Caco-2 (cell line): ENCODE data around the gene MEP1B. TPM values are rescaled to one million over a fixed set of nuclear protein-coding genes. Genes with fewer than 3 reads are reported as not detected.

Experiments used
- BruUV-seq: library from RNA; stranded (reverse); fragments of 400-500 nt; replicated peaks from 2 replicates; lab custom pipeline; 2021; lab: Mats Ljungman, UMichigan
- CTCF ChIA-PET: fragments of 300-600 bp; sonication (Branson Sonifier 250); formaldehyde crosslinking; loops from one replicate; lab custom pipeline; 2022; ENCODE audit warnings: antibody characterized with exemption; lab: Charles Lee
- POLR2A ChIA-PET: fragments of 300-600 bp; sonication (Branson Sonifier 250); formaldehyde crosslinking; loops from one replicate; lab custom pipeline; 2022; ENCODE audit warnings: antibody characterized with exemption; lab: Charles Lee
- DNase-seq, 2 experiments: peaks; one replicate each; pipeline versions ENCODE4 v3.0.0 to v3.0.0-alpha.2; 2020 to 2022
- H3K27me3 ChIP-seq: replicated peaks from 2 replicates; pipeline ENCODE4 v1.6.0; 2011; ENCODE audit warnings: low read length; ENCODE audit not compliant: control insufficient read depth, insufficient read depth
- H3K36me3 ChIP-seq: 2 replicates; pipeline ENCODE4 v1.5.1; 2011; ENCODE audit warnings: low read length; ENCODE audit not compliant: control insufficient read depth, insufficient read depth
- H3K4me1 ChIP-seq: fragments of 250-450 bp; sonication (Bioruptor Pico); 2 replicates; pipeline ENCODE4 v1.5.1; 2020; ENCODE audit warnings: mild to moderate bottlenecking
- H3K4me3 ChIP-seq: 2 replicates; pipeline ENCODE4 v1.5.1; 2011; ENCODE audit warnings: low read depth, mild to moderate bottlenecking, control low read depth, low read length
- H3K9me3 ChIP-seq: fragments of 250-450 bp; sonication (Bioruptor Pico); 2 replicates; pipeline ENCODE4 v1.5.1; 2020; ENCODE audit warnings: mild to moderate bottlenecking, moderate library complexity
- H3K27ac Mint-ChIP-seq: one replicate; pipeline ENCODE4 v1.8.0; 2022; ENCODE audit warnings: mixed read lengths; ENCODE audit not compliant: unreplicated experiment
- H3K27me3 Mint-ChIP-seq: one replicate; pipeline ENCODE4 v1.8.0; 2022; ENCODE audit warnings: mixed read lengths; ENCODE audit not compliant: insufficient read depth, unreplicated experiment
- H3K36me3 Mint-ChIP-seq: one replicate; pipeline ENCODE4 v1.8.0; 2022; ENCODE audit warnings: mild to moderate bottlenecking, mixed read lengths; ENCODE audit not compliant: insufficient read depth, unreplicated experiment
- H3K4me1 Mint-ChIP-seq: one replicate; pipeline ENCODE4 v1.8.0; 2022; ENCODE audit warnings: low read depth, mixed read lengths; ENCODE audit not compliant: unreplicated experiment
- H3K4me3 Mint-ChIP-seq: one replicate; pipeline ENCODE4 v1.8.0; 2022; ENCODE audit warnings: mild to moderate bottlenecking, moderate library complexity, mixed read lengths; ENCODE audit not compliant: unreplicated experiment
- H3K9me3 Mint-ChIP-seq: one replicate; pipeline ENCODE4 v1.8.0; 2022; ENCODE audit warnings: mixed read lengths; ENCODE audit not compliant: unreplicated experiment
- CTCF ChIP-seq, 2 experiments: fragments of 200-600 bp in 1 of 2; IDR thresholded peaks; 1 replicate in 1 of 2; 2 replicates in 1 of 2; pipeline versions ENCODE4 v1.5.1 to v1.8.0; 2011 to 2022; ENCODE audit warnings: antibody characterized with exemption in 1 of 2, control low read depth in 1 of 2, inconsistent platforms in 1 of 2, low read depth in 1 of 2, low read length in 1 of 2, mild to moderate bottlenecking in 1 of 2, moderate library complexity in 1 of 2; ENCODE audit not compliant: insufficient read depth in 1 of 2, severe bottlenecking in 1 of 2, unreplicated experiment in 1 of 2
- intact Hi-C: fragments of 100-400 bp; cut with micrococcal nuclease; formaldehyde crosslinking; loops from one replicate; pipeline ENCODE4 v1.10.0; 2022; ENCODE audit not compliant: unreplicated experiment
- total RNA-seq: library from RNA; stranded (reverse); gene quantifications from 2 replicates; pipeline ENCODE4 v1.2.3, GENCODE V29; 2022

Gene MEP1B
- total RNA-seq, 1 experiment from 2014 or later = not detected

DNA sequence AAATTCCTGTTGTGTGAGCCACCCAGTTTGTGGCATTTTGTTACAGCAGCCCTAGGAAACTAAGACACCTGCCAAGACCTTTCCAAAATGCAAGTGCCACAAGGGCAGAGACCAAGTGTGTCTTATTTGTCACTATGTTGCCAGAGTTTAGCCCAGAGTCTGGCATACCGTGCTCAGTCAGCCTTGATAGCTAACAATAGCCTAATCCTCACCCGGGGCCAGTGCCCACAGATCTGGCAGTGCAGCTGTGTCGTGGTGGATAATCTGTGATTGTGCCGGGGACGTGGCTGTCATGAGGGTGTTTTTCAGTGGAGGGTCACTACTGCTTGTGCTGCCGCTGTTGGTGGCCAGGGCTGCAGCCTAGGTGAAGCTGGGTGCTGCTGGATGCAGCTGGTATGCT, 53.5 kb downstream of the MEP1B start:
- intact Hi-C loops = no loop called here
- H3K9me3 ChIP-seq = no peaks in the 10 kb centered on the region
- H3K4me1 ChIP-seq = no peaks in the 10 kb centered on the region
- no peaks in the 10 kb centered on the region for H3K27me3 ChIP-seq
- ChIA-PET CTCF (no interaction called here), POLR2A (no interaction called here)
- H3K4me1 Mint-ChIP-seq = no peaks in the 10 kb centered on the region
- H3K4me3 ChIP-seq = no peak overlapping the region
- peaks cover 2% of the 10 kb centered on the region for H3K27me3 Mint-ChIP-seq
- BruUV-seq = no TSS peak
- H3K9me3 Mint-ChIP-seq = no peaks in the 10 kb centered on the region
- no peak overlapping the region for H3K4me3 Mint-ChIP-seq
- TF ChIP-seq CTCF (IDR thresholded peaks at IDR 0.05; ENCODE audit: insufficient read depth in 1 of 2, low read depth in 1 of 2, low read length in 1 of 2, severe bottlenecking in 1 of 2, unreplicated experiment in 1 of 2) = no peak
- no peaks in the 10 kb centered on the region for H3K36me3 ChIP-seq
- no peaks in the 10 kb centered on the region for H3K36me3 Mint-ChIP-seq
- H3K27ac Mint-ChIP-seq = no peak overlapping the region
- DNase-seq = no peak

DNA sequence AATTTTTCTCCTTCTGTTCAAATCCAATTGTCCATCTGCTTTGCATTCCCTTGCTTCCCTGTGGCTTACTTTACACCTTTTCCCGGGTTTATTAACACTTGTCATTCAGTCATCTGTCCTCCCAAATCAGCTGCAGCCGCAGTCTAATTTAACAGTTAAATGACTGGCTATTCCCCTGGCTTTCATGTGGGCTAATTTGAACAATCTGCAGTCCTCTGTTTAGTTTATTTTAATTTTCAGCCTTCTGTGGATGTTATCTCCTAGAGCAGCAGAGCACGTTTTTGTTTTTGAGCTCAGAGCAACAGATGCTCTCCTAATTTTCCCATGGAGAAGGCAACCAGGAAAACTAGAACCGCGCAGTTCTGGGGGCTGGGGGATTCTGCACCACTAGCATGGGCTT, 55.0 kb downstream of the MEP1B start:
- no peak for TF ChIP-seq CTCF (IDR thresholded peaks at IDR 0.05; ENCODE audit: insufficient read depth in 1 of 2, low read depth in 1 of 2, low read length in 1 of 2, severe bottlenecking in 1 of 2, unreplicated experiment in 1 of 2)
- no peak overlapping the region for H3K4me3 Mint-ChIP-seq
- H3K9me3 Mint-ChIP-seq = no peaks in the 10 kb centered on the region
- ChIA-PET CTCF (no interaction called here), POLR2A (no interaction called here)
- no peaks in the 10 kb centered on the region for H3K27me3 ChIP-seq
- intact Hi-C loops = no loop called here
- no peaks in the 10 kb centered on the region for H3K4me1 Mint-ChIP-seq
- no peaks in the 10 kb centered on the region for H3K36me3 ChIP-seq
- no peak for DNase-seq
- no peak overlapping the region for H3K27ac Mint-ChIP-seq
- BruUV-seq = no TSS peak
- no peaks in the 10 kb centered on the region for H3K4me1 ChIP-seq
- no peaks in the 10 kb centered on the region for H3K9me3 ChIP-seq
- H3K27me3 Mint-ChIP-seq = peaks cover 8% of the 10 kb centered on the region
- H3K4me3 ChIP-seq = no peak overlapping the region
- no peaks in the 10 kb centered on the region for H3K36me3 Mint-ChIP-seq

DNA sequence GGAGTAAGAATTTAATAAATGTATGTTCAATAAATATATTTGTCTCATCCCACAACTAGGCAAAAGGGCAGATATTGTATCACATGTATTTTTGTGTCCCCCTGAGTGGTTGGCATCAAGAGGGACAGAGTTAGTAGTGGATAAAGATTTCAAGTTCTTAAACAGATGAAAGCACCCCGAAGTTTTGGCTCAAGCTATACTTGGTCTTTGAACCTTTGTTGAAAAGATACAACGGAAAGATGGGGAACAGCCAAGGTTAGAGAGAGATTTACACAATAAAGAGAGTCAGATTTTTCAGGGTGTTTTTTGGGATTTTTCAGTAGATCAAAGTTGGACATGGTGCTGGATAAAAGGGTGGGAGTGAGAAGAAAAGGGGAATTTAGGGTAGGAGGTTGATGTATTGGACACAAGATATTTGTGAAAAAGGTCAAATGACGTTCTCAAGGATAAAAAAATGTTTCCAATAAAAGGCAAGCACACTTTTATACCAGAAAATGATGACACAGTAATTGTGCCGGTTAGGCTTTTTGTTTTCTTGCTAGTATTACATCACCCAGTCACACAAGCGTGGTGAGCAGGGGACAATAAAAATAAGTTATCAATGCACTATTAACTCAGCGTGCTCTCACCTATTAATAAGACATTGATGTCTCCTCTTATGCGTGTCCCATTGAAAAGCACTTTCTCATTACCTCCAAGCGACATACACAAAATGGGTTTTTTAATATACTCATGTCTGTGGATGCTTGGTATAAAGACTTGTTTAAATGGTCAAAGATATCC, 59.5 kb downstream of the MEP1B start:
- H3K36me3 Mint-ChIP-seq = no peaks in the 10 kb centered on the region
- Histone ChIP-seq H3K4me1 (no peaks in the 10 kb centered on the region), H3K36me3 (no peaks in the 10 kb centered on the region), H3K9me3 (no peaks in the 10 kb centered on the region), H3K27me3 (no peaks in the 10 kb centered on the region), H3K4me3 (no peak overlapping the region)
- no peaks in the 10 kb centered on the region for H3K9me3 Mint-ChIP-seq
- no peak for TF ChIP-seq CTCF (IDR thresholded peaks at IDR 0.05; ENCODE audit: insufficient read depth in 1 of 2, low read depth in 1 of 2, low read length in 1 of 2, severe bottlenecking in 1 of 2, unreplicated experiment in 1 of 2)
- no peak overlapping the region for H3K27ac Mint-ChIP-seq
- POLR2A ChIA-PET = no interaction called here
- DNase-seq = no peak
- intact Hi-C loops = no loop called here
- no peak overlapping the region for H3K4me3 Mint-ChIP-seq
- CTCF ChIA-PET = interaction anchor here (0.6 kb wide), 1 partner anchor 214 kb away, joined by 3 read pairs; no protein-coding TSS in a partner anchor
- H3K4me1 Mint-ChIP-seq = no peaks in the 10 kb centered on the region
- no TSS peak for BruUV-seq
- H3K27me3 Mint-ChIP-seq = peaks cover 6% of the 10 kb centered on the region
